Tibial nerve (tissue), 4 donors: ENCODE data around the gene AXDND1. TPM values are rescaled to one million over a fixed set of nuclear protein-coding genes. Genes with fewer than 3 reads are reported as not detected.
A peak's percentile ranks its signal among the peaks of the same experiment; 100 is the strongest.

Experiments used
- DNase-seq, 2 donors: peaks; one replicate each; pipeline ENCODE4 v3.0.0-alpha.2; 2019; ENCODE audit warnings: low spot score in 2 of 2
- H3K27ac ChIP-seq, 4 donors: fragments of 200-600 bp; sonication (generic) in 3 of 4; one replicate each; pipeline ENCODE4 v1.5.1; 2017 to 2019; ENCODE audit warnings: mild to moderate bottlenecking in 1 of 4
- H3K27me3 ChIP-seq, 2 donors: fragments of 200-600 bp; sonication (generic) in 1 of 2; one replicate each; pipeline versions ENCODE4 v1.5.1 to v1.6.0; 2017 to 2019
- H3K36me3 ChIP-seq, 3 donors: fragments of 200-600 bp; sonication (generic); one replicate each; pipeline ENCODE4 v1.5.1; 2018 to 2019
- H3K4me1 ChIP-seq, 4 donors: fragments of 200-600 bp; sonication (generic) in 3 of 4; one replicate each; pipeline ENCODE4 v1.5.1; 2017 to 2019
- H3K4me3 ChIP-seq, 4 donors: fragments of 200-600 bp; sonication (generic) in 3 of 4; one replicate each; pipeline ENCODE4 v1.5.1; 2017 to 2019; ENCODE audit warnings: mild to moderate bottlenecking in 1 of 4, moderate library complexity in 1 of 4
- H3K9me3 ChIP-seq, 4 donors: fragments of 200-600 bp; sonication (generic) in 3 of 4; one replicate each; pipeline ENCODE4 v1.5.1; 2017 to 2019
- EP300 ChIP-seq, 2 donors: sonication (generic); formaldehyde crosslinking; IDR thresholded peaks; one replicate each; pipeline ENCODE4 v1.6.1; 2017; ENCODE audit warnings: antibody characterized with exemption in 2 of 2, mild to moderate bottlenecking in 1 of 2
- POLR2A ChIP-seq, 2 donors: fragments of 450-650 bp; IDR thresholded peaks; one replicate each; pipeline ENCODE4 v1.6.1; 2017; ENCODE audit warnings: antibody characterized with exemption in 2 of 2, mild to moderate bottlenecking in 2 of 2, moderate library complexity in 2 of 2
- WGBS, 2 donors: methylation state at CpG; one replicate each; pipeline ENCODE4 v1.1.5; 2018; 5-methylcytosine and 5-hydroxymethylcytosine counted together
- total RNA-seq, 4 donors: library from RNA; depleted of rRNA; stranded (reverse); fragments of >200 nt; gene quantifications; one replicate each; pipeline ENCODE4 v1.1.0, GENCODE V29; 2016
- TF ChIP-seq, protein P1 (sequence below), 5 experiments: fragments of 200-600 bp in 3 of 5; fragments of 450-650 bp in 2 of 5; sonication (generic) in 3 of 5; IDR thresholded peaks; one replicate each; pipeline ENCODE4 v1.5.1; 2016 to 2019; ENCODE audit warnings: antibody characterized with exemption in 5 of 5, mild to moderate bottlenecking in 3 of 5, moderate library complexity in 2 of 5

The AXDND1 gene
- total RNA-seq, 4 donors from 2014 or later = 0.22 to 1.7 (median 0.30) TPM; not detected in 1

DNA sequence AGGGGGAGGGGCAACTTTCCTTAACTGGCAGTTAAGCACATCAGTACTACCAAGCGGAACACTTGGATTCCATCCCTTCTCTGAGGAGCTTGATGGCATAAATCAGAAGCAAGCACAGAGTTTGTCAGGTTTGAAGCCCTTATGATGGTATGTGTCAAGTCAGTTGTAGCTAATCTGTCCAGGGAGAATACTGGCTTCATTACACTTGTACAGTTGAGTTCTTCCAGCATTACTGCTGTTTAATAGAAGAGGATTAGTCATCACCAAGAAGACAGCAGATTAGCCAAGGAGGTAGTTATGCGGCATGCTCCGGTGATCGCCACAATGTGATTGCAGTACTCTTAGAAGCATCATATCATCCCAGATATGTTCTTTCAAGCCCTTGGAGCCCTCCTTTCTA lies 223.7 kb downstream of the AXDND1 start:
- peaks cover 0 to 29% of the 10 kb centered on the region in 2 donors for H3K27me3 ChIP-seq
- no peak for DNase-seq
- no peak overlapping the region for H3K4me3 ChIP-seq
- TF ChIP-seq, protein P1, sequence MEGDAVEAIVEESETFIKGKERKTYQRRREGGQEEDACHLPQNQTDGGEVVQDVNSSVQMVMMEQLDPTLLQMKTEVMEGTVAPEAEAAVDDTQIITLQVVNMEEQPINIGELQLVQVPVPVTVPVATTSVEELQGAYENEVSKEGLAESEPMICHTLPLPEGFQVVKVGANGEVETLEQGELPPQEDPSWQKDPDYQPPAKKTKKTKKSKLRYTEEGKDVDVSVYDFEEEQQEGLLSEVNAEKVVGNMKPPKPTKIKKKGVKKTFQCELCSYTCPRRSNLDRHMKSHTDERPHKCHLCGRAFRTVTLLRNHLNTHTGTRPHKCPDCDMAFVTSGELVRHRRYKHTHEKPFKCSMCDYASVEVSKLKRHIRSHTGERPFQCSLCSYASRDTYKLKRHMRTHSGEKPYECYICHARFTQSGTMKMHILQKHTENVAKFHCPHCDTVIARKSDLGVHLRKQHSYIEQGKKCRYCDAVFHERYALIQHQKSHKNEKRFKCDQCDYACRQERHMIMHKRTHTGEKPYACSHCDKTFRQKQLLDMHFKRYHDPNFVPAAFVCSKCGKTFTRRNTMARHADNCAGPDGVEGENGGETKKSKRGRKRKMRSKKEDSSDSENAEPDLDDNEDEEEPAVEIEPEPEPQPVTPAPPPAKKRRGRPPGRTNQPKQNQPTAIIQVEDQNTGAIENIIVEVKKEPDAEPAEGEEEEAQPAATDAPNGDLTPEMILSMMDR (IDR thresholded peaks at IDR 0.05) = no peak
- TF ChIP-seq POLR2A (IDR thresholded peaks at IDR 0.05) = no peak
- no peak for TF ChIP-seq EP300 (IDR thresholded peaks at IDR 0.05)
- 92 to 94% methylated on average over 4 of the region's 4 CpGs for WGBS, 2 donors
- H3K36me3 ChIP-seq = no peaks in the 10 kb centered on the region
- H3K9me3 ChIP-seq = peaks cover 0 to 28% (median 0%) of the 10 kb centered on the region in 4 donors
- peaks cover 0 to 17% (median 9%) of the 10 kb centered on the region in 4 donors for H3K4me1 ChIP-seq
- no peak overlapping the region for H3K27ac ChIP-seq

DNA sequence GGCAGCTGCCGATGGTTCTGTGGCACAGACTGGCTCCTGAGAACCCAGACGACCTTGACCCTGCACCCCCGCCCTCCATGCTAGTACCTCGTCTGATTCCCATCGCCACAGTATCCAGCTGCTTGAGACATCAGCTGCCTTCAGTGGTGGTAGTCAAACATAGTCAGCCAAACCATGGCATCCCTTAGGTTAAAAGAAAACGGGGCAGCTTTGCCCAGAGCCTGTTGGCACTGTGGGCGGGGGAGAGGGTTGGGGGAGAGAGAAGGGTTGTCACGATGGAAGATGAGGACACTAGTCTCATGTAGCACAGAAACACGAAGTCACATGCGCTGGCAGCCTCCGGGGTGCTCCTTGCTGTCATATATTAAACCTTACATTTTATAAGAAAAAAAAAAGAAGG lies 224.9 kb downstream of the AXDND1 start:
- no peak for DNase-seq
- peaks cover 0 to 29% of the 10 kb centered on the region in 2 donors for H3K27me3 ChIP-seq
- WGBS, 2 donors = 82 to 87% methylated on average over 11 of the region's 11 CpGs

DNA sequence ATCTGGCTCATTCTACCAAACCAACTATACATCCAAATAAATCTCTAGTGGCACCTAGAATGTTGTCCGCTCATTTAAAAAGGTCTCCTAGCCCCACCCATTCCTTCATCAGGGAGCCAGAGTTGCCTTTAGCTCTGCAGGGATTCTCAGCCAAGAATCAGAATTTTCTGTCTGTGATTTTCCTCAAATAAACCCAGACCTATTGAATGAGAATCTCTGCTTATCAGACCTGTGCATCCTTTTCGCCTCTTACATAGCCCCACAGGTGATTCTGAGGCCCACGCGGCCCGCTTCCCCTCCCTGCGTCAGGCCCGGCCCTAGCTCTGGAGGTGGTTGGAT lies 225.5 kb downstream of the AXDND1 start:
- WGBS, 2 donors = 26 to 28% methylated on average over 7 of the region's 7 CpGs
- Histone ChIP-seq H3K27me3 (peaks cover 0 to 24% of the 10 kb centered on the region in 2 donors), H3K4me1 (peaks cover 0 to 10% (median 5%) of the 10 kb centered on the region in 4 donors), H3K9me3 (peaks cover 0 to 28% (median 0%) of the 10 kb centered on the region in 4 donors), H3K4me3 (peak overlapping the region in 1 of 4 donors; percentile 13), H3K27ac (no peak overlapping the region), H3K36me3 (no peaks in the 10 kb centered on the region)
- DNase-seq = no peak
- TF ChIP-seq EP300 (IDR thresholded peaks at IDR 0.05) (no peak), POLR2A (IDR thresholded peaks at IDR 0.05) (no peak)
- TF ChIP-seq, protein P1 (IDR thresholded peaks at IDR 0.05) = no peak

More for the DNA sequence above, 224.9 kb downstream of the AXDND1 start:
- Histone ChIP-seq H3K9me3 (peaks cover 0 to 28% (median 0%) of the 10 kb centered on the region in 4 donors), H3K4me1 (peaks cover 0 to 14% (median 8%) of the 10 kb centered on the region in 4 donors), H3K36me3 (no peaks in the 10 kb centered on the region), H3K27ac (no peak overlapping the region), H3K4me3 (no peak overlapping the region)
- no peak for TF ChIP-seq POLR2A (IDR thresholded peaks at IDR 0.05)
- TF ChIP-seq EP300 (IDR thresholded peaks at IDR 0.05) = no peak
- TF ChIP-seq, protein P1 (IDR thresholded peaks at IDR 0.05) = no peak

DNA sequence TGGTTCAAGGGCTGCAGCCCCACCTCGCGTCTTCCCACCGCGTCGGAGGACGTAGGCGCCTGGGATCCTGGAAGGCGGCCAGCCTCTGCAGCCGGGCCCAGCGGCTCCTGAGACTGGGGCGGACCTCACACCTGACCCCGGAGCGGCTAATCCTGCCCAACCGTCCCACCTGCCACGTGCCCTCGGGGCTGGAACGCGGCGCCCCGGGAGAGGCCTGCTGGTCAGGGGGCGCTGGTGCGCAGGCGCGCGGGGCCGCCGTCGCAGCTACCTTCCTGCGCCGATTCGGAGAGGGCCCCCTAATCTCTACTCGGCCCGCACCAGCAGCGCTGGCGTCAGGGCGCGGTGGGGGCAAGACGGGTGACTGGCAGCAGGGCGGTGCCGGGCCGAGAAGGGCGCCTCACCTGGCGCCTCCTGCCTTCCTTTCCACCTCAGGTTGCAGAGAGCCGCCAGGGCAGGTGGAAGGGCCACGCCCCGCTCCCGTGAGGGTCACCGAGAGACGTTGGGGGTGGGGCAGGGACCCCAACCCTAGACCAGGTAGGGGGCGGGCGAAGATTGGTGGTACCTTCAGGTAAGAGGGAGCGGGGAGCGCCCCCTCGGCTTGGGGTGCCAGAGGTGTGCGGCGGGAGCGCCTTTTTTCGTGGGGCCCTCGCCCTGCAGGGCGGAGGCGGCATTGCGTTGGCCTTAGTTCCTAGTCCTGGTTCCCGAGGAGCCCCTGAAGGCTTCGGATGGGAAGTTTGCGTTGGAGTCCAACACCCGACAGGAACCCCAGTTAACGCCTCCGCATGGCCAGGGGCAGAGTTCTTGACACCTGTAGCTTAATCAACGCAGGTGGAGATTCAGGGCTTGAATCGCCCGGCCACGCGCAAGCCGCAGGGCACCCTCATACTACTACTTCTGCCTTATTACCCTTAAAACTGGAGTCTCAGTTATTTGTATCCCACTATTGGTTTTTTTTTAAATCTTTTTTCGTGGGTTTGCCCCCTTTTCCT lies 226.1 kb downstream of the AXDND1 start, which contains the start of gene TDRD5:
TDRD5 (plus strand) TSS at position 241 of the 989 bp plus-strand sequence. CDS start 784 bp downstream, outside the sequence.
- DNase-seq = no peak
- 14 to 21% methylated on average over 38 to 56 of the region's 75 CpGs for WGBS, 2 donors
- peaks cover 0 to 27% (median 0%) of the 10 kb centered on the region in 4 donors for H3K9me3 ChIP-seq
- no peak within 1 kb of the TSS for H3K27ac ChIP-seq
- H3K27me3 ChIP-seq = peaks cover 0 to 21% of the 10 kb centered on the region in 2 donors
- no peak for TF ChIP-seq EP300 (IDR thresholded peaks at IDR 0.05)
- TF ChIP-seq POLR2A (IDR thresholded peaks at IDR 0.05) = no peak
- TF ChIP-seq, protein P1 (IDR thresholded peaks at IDR 0.05) = no peak
- H3K36me3 ChIP-seq = no peaks in the 10 kb centered on the region
- H3K4me3 ChIP-seq = peak within 1 kb of the TSS in 1 of 4 donors; percentile 13
- H3K4me1 ChIP-seq = peaks cover 0 to 9% (median 4%) of the 10 kb centered on the region in 4 donors

DNA sequence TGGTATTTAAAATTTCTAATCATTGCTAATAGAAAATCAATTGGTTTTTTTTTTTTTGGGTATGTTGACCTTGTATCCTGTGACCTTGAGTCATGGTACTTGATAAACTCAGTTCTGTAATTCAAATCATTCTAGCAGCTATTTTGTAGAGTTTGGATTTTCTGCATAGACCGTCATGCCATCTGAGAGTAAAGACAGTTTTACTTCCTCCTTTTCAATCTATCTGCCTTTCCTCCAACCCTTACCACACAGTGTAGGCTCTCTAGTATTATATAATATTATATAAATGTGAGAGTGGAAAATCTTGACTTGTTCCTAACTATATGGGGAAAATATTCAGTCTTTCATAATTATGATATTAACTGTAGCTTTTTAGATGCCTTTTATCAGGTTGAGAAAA lies 232.9 kb downstream of the AXDND1 start:
- Histone ChIP-seq H3K27me3 (no peaks in the 10 kb centered on the region), H3K36me3 (no peaks in the 10 kb centered on the region), H3K9me3 (peaks cover 0 to 6% (median 0%) of the 10 kb centered on the region in 4 donors), H3K4me1 (no peaks in the 10 kb centered on the region), H3K4me3 (no peak overlapping the region), H3K27ac (no peak overlapping the region)
- TF ChIP-seq, protein P1 (IDR thresholded peaks at IDR 0.05) = no peak
- TF ChIP-seq POLR2A (IDR thresholded peaks at IDR 0.05) = no peak
- TF ChIP-seq EP300 (IDR thresholded peaks at IDR 0.05) = no peak
- 57 to 80% methylated on average over 1 of the region's 1 CpG for WGBS, 2 donors
- DNase-seq = no peak
